Smooth muscle cell (in vitro differentiated cells): ENCODE results near the gene SIK3. TPM values are rescaled to one million over a fixed set of nuclear protein-coding genes. Genes with fewer than 3 reads are reported as not detected.
"Not testable (repeated sequence)": the region's sequence is repeated elsewhere in the genome, so short reads cannot be mapped to it uniquely, and the experiment has no call there.

ENCODE experiments used
- DNase-seq: peaks from one replicate; lab custom pipeline; 2025; ENCODE audit not compliant: unreplicated experiment; lab: John Stamatoyannopoulos, UW
- H2AFZ ChIP-seq: fragments of 200-600 bp; sonication (generic); 2 replicates; pipeline ENCODE4 v1.6.0; 2016; ENCODE audit warnings: antibody characterized with exemption, low read depth, mild to moderate bottlenecking
- H3F3A ChIP-seq: fragments of 200-600 bp; sonication (generic); 2 replicates; pipeline ENCODE4 v1.6.0; 2017; ENCODE audit warnings: antibody characterized with exemption, low read depth
- H3K27ac ChIP-seq: fragments of 200-600 bp; sonication (generic); 2 replicates; pipeline ENCODE4 v1.5.1; 2016; ENCODE audit warnings: low read depth, mild to moderate bottlenecking
- H3K27me3 ChIP-seq: fragments of 200-600 bp; sonication (generic); 2 replicates; pipeline ENCODE4 v1.6.1; 2016; ENCODE audit warnings: low read depth, mild to moderate bottlenecking
- H3K36me3 ChIP-seq: fragments of 200-600 bp; sonication (generic); 2 replicates; pipeline ENCODE4 v1.5.1; 2016; ENCODE audit warnings: low read depth
- H3K4me1 ChIP-seq: fragments of 200-600 bp; sonication (generic); 2 replicates; pipeline ENCODE4 v1.5.1; 2016; ENCODE audit warnings: low read depth
- H3K4me2 ChIP-seq: fragments of 200-600 bp; sonication (generic); 2 replicates; pipeline ENCODE4 v1.6.0; 2016; ENCODE audit warnings: mild to moderate bottlenecking
- H3K4me3 ChIP-seq: fragments of 200-600 bp; sonication (generic); 2 replicates; pipeline ENCODE4 v1.5.1; 2016; ENCODE audit warnings: mild to moderate bottlenecking
- H3K79me2 ChIP-seq: fragments of 200-600 bp; sonication (generic); 2 replicates; pipeline ENCODE4 v1.6.0; 2016; ENCODE audit warnings: low read depth, mild to moderate bottlenecking
- H3K9ac ChIP-seq: fragments of 200-600 bp; sonication (generic); 2 replicates; pipeline ENCODE4 v1.6.0; 2016; ENCODE audit warnings: low read depth
- H3K9me3 ChIP-seq: fragments of 200-600 bp; sonication (generic); replicated peaks from 2 replicates; pipeline ENCODE4 v1.5.1; 2016; ENCODE audit warnings: low read depth
- H4K20me1 ChIP-seq: fragments of 200-600 bp; sonication (generic); 2 replicates; pipeline ENCODE4 v1.6.0; 2016; ENCODE audit warnings: low read depth
- WGBS: methylation state at CpG from one replicate; pipeline ENCODE4 v1.1.7; 2016; ENCODE audit warnings: low lambda C conversion rate; 5-methylcytosine and 5-hydroxymethylcytosine counted together
- polyA plus RNA-seq: library from polyadenylated mRNA; unstranded; fragments of >200 nt; fragmentation: Nextera tagmentation; extraction: Ambion mirVana; gene quantifications from 2 replicates; pipeline ENCODE4 v1.2.1, GENCODE V29; 2016
- total RNA-seq: library from RNA; depleted of rRNA; stranded (reverse); fragments of >200 nt; gene quantifications from 2 replicates; pipeline ENCODE4 v1.2.3, GENCODE V29; 2014
- TF ChIP-seq, protein P1 (sequence below): fragments of 200-600 bp; sonication (generic); IDR thresholded peaks from 2 replicates; pipeline ENCODE4 v1.5.1; 2017; ENCODE audit warnings: borderline replicate concordance, mild to moderate bottlenecking, antibody characterized with exemption; ENCODE audit not compliant: insufficient read depth, poor library complexity, severe bottlenecking

SIK3 gene
- total and polyA plus RNA-seq, 2 experiments from 2014 or later = 11.0 to 11.9 TPM

DNA sequence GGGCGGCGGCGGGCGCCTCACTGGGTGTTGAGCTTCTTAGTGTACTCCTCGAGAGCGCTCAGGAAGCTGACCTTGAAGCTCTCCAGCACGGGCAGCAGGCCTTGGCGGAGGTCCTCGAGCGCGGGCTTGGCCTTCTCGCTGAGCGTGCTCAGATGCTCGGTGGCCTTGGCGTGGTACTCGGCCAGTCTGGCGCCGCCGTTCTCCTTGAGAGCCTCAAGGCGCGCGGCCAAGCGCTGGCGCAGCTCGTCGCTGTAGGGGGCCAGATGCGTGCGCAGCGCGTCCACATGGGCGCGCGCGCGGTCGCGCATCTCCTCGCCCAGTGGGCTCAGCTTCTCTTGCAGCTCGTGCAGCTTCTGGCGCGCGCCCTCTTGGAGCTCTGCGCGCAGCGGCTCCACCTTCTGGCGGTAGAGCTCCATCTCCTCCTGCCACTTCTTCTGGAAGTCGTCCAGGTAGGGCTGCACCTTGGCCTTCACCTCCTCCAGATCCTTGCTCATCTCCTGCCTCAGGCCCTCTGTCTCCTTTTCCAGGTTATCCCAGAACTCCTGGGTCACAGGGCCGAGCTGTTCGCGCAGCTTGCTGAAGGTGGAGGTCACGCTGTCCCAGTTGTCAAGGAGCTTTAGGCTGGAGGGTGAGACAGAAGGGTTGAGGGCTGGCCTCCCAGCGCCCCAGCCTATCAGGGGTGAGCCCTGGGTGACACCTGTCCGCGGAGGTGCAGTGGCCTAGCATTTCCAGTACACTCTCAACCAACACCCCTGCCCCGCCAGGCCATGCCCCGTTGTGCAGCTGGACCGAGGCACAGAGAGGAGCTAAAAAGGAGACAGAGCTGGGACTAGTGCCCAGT lies 262.2 kb downstream of the SIK3 start:
- Histone ChIP-seq H3K79me2 (no peaks in the 10 kb centered on the region), H3K9me3 (no peaks in the 10 kb centered on the region), H3K9ac (no peak overlapping the region), H3F3A (no peaks in the 10 kb centered on the region), H2AFZ (peak overlapping the region; percentile 71), H3K36me3 (no peaks in the 10 kb centered on the region), H3K4me3 (peak overlapping the region; percentile 43), H3K4me2 (peak overlapping the region; percentile 76), H4K20me1 (no peaks in the 10 kb centered on the region), H3K27ac (no peak overlapping the region), H3K27me3 (no peaks in the 10 kb centered on the region), H3K4me1 (peaks cover 3% of the 10 kb centered on the region)
- DNase-seq = peak; percentile 49
- TF ChIP-seq, protein P1, sequence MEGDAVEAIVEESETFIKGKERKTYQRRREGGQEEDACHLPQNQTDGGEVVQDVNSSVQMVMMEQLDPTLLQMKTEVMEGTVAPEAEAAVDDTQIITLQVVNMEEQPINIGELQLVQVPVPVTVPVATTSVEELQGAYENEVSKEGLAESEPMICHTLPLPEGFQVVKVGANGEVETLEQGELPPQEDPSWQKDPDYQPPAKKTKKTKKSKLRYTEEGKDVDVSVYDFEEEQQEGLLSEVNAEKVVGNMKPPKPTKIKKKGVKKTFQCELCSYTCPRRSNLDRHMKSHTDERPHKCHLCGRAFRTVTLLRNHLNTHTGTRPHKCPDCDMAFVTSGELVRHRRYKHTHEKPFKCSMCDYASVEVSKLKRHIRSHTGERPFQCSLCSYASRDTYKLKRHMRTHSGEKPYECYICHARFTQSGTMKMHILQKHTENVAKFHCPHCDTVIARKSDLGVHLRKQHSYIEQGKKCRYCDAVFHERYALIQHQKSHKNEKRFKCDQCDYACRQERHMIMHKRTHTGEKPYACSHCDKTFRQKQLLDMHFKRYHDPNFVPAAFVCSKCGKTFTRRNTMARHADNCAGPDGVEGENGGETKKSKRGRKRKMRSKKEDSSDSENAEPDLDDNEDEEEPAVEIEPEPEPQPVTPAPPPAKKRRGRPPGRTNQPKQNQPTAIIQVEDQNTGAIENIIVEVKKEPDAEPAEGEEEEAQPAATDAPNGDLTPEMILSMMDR = peak; percentile 31
- WGBS = 16% methylated on average over 53 of the region's 57 CpGs

DNA sequence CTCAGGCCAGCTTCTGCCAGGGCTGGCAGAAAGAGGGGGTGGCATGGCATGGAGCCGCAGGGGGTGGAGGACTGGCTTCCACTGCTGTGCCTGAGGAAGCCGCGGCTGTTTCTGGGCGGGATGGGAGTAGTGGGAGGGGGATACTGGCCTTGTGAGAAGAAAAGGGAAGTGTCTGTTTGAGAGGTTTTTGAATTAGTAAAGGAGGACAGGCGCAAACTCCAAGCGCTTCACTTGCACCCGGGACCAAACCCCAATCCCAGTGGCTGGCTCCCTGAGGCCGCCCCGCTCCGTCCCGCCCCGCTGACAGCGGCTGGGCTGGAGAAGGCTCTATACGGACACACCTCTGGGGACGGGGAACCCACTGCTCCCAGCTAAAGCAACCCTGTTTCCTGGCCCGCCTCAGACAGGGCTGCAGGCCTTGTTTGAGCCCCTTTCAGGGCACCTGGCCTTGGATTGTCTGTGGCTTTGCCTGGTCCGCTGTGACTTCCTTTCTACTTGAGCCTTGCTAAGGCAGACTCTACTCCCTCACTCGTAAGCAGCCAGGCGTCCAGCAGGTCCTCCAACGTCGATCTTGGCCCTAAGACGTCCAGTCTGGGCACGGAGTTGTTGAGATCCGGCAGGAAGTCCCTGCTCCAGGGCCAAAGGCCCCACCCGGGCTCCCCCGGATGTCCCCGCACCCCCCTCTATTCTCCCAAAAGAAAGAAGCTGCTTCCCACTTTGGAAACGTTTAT lies 263.0 kb downstream of the SIK3 start:
- H3K79me2 ChIP-seq = no peaks in the 10 kb centered on the region
- no peaks in the 10 kb centered on the region for H4K20me1 ChIP-seq
- DNase-seq = no peak
- H3K36me3 ChIP-seq = no peaks in the 10 kb centered on the region
- H3K9ac ChIP-seq = no peak overlapping the region
- peak overlapping the region; percentile 76 for H3K4me2 ChIP-seq
- H3F3A ChIP-seq = no peaks in the 10 kb centered on the region
- H3K9me3 ChIP-seq = no peaks in the 10 kb centered on the region
- 69% methylated on average over 27 of the region's 28 CpGs for WGBS
- peaks cover 3% of the 10 kb centered on the region for H3K4me1 ChIP-seq
- peak overlapping the region; percentile 43 for H3K4me3 ChIP-seq
- peak overlapping the region; percentile 71 for H2AFZ ChIP-seq
- TF ChIP-seq, protein P1 = no peak
- no peaks in the 10 kb centered on the region for H3K27me3 ChIP-seq
- no peak overlapping the region for H3K27ac ChIP-seq

DNA sequence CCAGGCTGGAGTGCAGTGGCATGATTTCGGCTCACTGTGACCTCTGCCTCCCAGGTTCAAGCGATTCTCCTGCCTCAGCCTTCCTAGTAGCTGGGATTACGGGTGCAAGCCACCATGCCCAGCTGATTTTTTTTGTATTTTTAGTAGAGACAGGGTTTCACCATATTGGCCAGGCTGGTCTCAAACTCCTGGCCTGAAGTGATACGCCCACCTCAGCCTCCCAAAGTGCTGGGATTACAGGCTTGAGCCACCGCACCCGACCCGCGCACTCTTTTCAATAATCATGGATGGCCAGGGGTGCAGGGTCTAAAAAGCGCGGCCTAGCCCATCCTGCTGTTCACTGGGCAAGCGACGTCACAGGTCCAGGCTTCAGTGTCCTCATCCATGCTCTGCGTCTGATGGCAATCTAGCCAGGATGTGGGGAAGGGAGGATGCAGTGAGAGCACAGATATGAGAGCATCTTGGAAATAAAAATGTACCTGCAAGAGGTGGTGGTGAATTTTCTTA lies 263.6 kb downstream of the SIK3 start:
- H3K36me3 ChIP-seq, H3K4me2 ChIP-seq, H3K4me3 ChIP-seq, H3K79me2 ChIP-seq, H2AFZ ChIP-seq, DNase-seq, H3F3A ChIP-seq, H4K20me1 ChIP-seq, H3K27ac ChIP-seq, H3K9me3 ChIP-seq, H3K27me3 ChIP-seq, H3K9ac ChIP-seq, H3K4me1 ChIP-seq: not testable (repeated sequence)
- 86% methylated on average over 13 of the region's 13 CpGs for WGBS

DNA sequence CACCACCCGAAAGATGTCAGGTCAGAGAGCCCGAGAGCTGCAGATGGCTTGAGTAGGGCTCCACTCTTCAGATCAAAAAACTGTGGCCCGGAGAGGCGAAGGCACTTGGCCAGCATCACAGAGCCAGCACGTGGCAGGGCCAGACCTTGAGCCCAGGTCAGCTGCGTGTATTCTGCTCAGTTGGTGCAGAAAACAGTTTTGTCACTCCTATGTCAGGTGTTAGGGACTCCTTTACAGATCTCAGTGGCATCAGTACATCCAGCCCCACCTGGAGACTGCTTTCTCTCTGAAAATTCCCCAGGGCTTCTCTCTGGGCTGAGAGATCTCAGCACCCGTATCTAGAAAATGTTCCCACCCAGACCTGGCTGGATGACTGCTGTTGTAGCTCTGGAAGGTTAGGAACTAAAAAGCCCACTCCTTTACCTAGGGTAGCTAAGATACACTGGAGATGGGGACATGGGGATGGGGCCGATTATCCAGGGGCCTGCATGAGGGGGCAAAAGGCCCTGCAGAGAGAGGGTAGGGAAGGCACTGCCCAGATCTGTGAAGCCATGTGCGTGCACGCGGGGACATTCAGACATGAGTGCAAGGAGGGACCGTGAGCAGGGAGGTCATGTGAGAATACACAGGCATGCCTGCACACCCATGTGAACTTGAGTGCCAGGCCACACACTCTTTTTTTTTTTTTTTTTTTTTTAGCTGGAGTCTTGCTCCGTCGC lies 264.3 kb downstream of the SIK3 start:
- TF ChIP-seq, protein P1 = no peak
- no peak overlapping the region for H3K4me2 ChIP-seq
- H3K4me1 ChIP-seq = peaks cover 3% of the 10 kb centered on the region
- H3K9me3 ChIP-seq = no peaks in the 10 kb centered on the region
- WGBS = 93% methylated on average over 14 of the region's 14 CpGs
- no peak overlapping the region for H3K9ac ChIP-seq
- no peaks in the 10 kb centered on the region for H4K20me1 ChIP-seq
- no peak overlapping the region for H2AFZ ChIP-seq
- no peaks in the 10 kb centered on the region for H3K36me3 ChIP-seq
- H3K4me3 ChIP-seq = no peak overlapping the region
- DNase-seq = no peak
- no peaks in the 10 kb centered on the region for H3K27me3 ChIP-seq
- no peaks in the 10 kb centered on the region for H3F3A ChIP-seq
- no peaks in the 10 kb centered on the region for H3K79me2 ChIP-seq
- no peak overlapping the region for H3K27ac ChIP-seq
